Embryonic facial prominence (tissue), 1 donor: ENCODE data around the gene ECT2L.
"Not testable (repeated sequence)": the region's sequence is repeated elsewhere in the genome, so short reads cannot be mapped to it uniquely, and the experiment has no call there.

Source experiments
- DNase-seq: peaks from one replicate; pipeline ENCODE4 v3.0.0-alpha.2; 2016; ENCODE audit errors: extremely low spot score

Gene ECT2L

GRCh38 chr6:138936873-138937272 lies 141.0 kb downstream of the ECT2L start:
- not testable (repeated sequence) for DNase-seq

GRCh38 chr6:138943089-138943625 lies 147.3 kb downstream of the ECT2L start:
- no peak for DNase-seq

- no peak for DNase-seq
Measured at GRCh38 chr6:138944412-138944811, 148.5 kb downstream of the ECT2L start.

- no peak for DNase-seq
Measured at GRCh38 chr6:138945354-138945753, 149.5 kb downstream of the ECT2L start.

- no peak for DNase-seq
Measured at GRCh38 chr6:138948004-138948403, 152.1 kb downstream of the ECT2L start.

- no peak for DNase-seq
Measured at GRCh38 chr6:138948546-138949179, 152.8 kb downstream of the ECT2L start.

- no peak for DNase-seq
Measured at GRCh38 chr6:138953451-138953850, 157.6 kb downstream of the ECT2L start.
